LNCaP clone FGC (cell line): ENCODE results near the gene PGA3.
A peak's percentile ranks its signal among the peaks of the same experiment; 100 is the strongest.

Experiments used
- DNase-seq: peaks from one replicate; pipeline ENCODE4 v3.0.0-alpha.2; 2011; ENCODE audit warnings: low read depth
- H3K4me3 ChIP-seq: 2 replicates; pipeline ENCODE4 v1.5.1; 2011; ENCODE audit warnings: mild to moderate bottlenecking, low read depth, low read length, control low read depth
- CTCF ChIP-seq: IDR thresholded peaks from 2 replicates; pipeline ENCODE4 v1.5.1; 2012; ENCODE audit warnings: mild to moderate bottlenecking; ENCODE audit not compliant: control insufficient read depth, insufficient read depth; ENCODE audit errors: extremely low read depth

The PGA3 gene

GRCh38 chr11:61183645-61184044, 19.7 kb upstream of the PGA3 start:
- H3K4me3 ChIP-seq: no peak overlapping the region
- no peak for TF ChIP-seq CTCF
- no peak for DNase-seq

GRCh38 chr11:61186504-61186903, 16.8 kb upstream of the PGA3 start:
- TF ChIP-seq CTCF: no peak
- no peak overlapping the region for H3K4me3 ChIP-seq
- no peak for DNase-seq

- DNase-seq: peak; percentile 41
- H3K4me3 ChIP-seq: no peak overlapping the region
- peak; percentile 97 for TF ChIP-seq CTCF
Observed at GRCh38 chr11:61187505-61188130, 15.7 kb upstream of the PGA3 start.

GRCh38 chr11:61189933-61190332, 13.4 kb upstream of the PGA3 start:
- TF ChIP-seq CTCF: no peak
- no peak overlapping the region for H3K4me3 ChIP-seq
- no peak for DNase-seq

- TF ChIP-seq CTCF: no peak
- no peak overlapping the region for H3K4me3 ChIP-seq
- no peak for DNase-seq
Observed at GRCh38 chr11:61193596-61193995, 9.7 kb upstream of the PGA3 start.

- H3K4me3 ChIP-seq: no peak overlapping the region
- DNase-seq: no peak
- TF ChIP-seq CTCF: no peak
Observed at GRCh38 chr11:61194169-61194671, 9.1 kb upstream of the PGA3 start.
